Astrocyte of the spinal cord (primary cell): ENCODE measurements around the gene FRS2.

ENCODE experiments used
- DNase-seq: peaks from one replicate; pipeline ENCODE4 v3.0.0; 2011; ENCODE audit warnings: low read depth, low spot score
- H3K4me3 ChIP-seq: 2 replicates; pipeline ENCODE4 v1.5.1; 2011; ENCODE audit warnings: low read depth, mild to moderate bottlenecking, low read length, moderate library complexity
- in situ Hi-C: cut with HindIII; loops from 2 replicates; pipeline ENCODE4 v1.10.0; 2017; ENCODE audit warnings: low sequenced_read_pairs
- TF ChIP-seq, protein P1 (sequence below): IDR thresholded peaks from 2 replicates; pipeline ENCODE4 v1.5.1; 2012; ENCODE audit warnings: low read depth, mild to moderate bottlenecking, low read length, inconsistent platforms

The FRS2 gene

GRCh38 chr12:69579029-69579428 is 108.8 kb downstream of the FRS2 start:
- in situ Hi-C loops: loop anchor here (25.0 kb wide), 1 partner anchor 192 kb away; no protein-coding TSS in a partner anchor
- TF ChIP-seq, protein P1, sequence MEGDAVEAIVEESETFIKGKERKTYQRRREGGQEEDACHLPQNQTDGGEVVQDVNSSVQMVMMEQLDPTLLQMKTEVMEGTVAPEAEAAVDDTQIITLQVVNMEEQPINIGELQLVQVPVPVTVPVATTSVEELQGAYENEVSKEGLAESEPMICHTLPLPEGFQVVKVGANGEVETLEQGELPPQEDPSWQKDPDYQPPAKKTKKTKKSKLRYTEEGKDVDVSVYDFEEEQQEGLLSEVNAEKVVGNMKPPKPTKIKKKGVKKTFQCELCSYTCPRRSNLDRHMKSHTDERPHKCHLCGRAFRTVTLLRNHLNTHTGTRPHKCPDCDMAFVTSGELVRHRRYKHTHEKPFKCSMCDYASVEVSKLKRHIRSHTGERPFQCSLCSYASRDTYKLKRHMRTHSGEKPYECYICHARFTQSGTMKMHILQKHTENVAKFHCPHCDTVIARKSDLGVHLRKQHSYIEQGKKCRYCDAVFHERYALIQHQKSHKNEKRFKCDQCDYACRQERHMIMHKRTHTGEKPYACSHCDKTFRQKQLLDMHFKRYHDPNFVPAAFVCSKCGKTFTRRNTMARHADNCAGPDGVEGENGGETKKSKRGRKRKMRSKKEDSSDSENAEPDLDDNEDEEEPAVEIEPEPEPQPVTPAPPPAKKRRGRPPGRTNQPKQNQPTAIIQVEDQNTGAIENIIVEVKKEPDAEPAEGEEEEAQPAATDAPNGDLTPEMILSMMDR: no peak
- DNase-seq: no peak

DNA sequence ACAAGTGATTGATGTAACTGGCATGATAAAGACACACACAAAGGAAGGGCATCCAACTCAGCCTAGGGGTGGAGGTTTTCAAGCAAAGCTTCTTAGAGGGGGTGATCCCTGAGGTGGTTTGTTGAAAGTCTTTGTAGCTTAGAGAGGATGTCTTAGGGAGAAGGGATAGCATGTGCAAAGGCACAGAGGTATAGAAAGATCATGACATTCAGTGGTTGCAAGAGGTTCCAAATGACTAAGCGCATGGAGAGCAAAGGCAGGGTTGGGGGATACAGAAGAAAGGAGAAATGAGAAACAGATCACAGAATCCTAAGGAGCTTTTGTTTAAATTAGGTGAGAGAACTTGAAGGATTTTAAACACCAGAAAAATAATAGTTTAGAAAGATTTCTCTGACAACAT is 109.9 kb downstream of the FRS2 start:
- no peak overlapping the region for H3K4me3 ChIP-seq
- TF ChIP-seq, protein P1: no peak
- in situ Hi-C loops: loop anchor here (25.0 kb wide), 1 partner anchor 193 kb away; no protein-coding TSS in a partner anchor
- DNase-seq: no peak

More at GRCh38 chr12:69579029-69579428, 108.8 kb downstream of the FRS2 start:
- no peak overlapping the region for H3K4me3 ChIP-seq

- TF ChIP-seq, protein P1: no peak
- in situ Hi-C loops: loop anchor here (25.0 kb wide), 1 partner anchor 196 kb away; no protein-coding TSS in a partner anchor
- H3K4me3 ChIP-seq: no peak overlapping the region
- DNase-seq: no peak
Observed at GRCh38 chr12:69583203-69583602, 113.0 kb downstream of the FRS2 start.

DNA sequence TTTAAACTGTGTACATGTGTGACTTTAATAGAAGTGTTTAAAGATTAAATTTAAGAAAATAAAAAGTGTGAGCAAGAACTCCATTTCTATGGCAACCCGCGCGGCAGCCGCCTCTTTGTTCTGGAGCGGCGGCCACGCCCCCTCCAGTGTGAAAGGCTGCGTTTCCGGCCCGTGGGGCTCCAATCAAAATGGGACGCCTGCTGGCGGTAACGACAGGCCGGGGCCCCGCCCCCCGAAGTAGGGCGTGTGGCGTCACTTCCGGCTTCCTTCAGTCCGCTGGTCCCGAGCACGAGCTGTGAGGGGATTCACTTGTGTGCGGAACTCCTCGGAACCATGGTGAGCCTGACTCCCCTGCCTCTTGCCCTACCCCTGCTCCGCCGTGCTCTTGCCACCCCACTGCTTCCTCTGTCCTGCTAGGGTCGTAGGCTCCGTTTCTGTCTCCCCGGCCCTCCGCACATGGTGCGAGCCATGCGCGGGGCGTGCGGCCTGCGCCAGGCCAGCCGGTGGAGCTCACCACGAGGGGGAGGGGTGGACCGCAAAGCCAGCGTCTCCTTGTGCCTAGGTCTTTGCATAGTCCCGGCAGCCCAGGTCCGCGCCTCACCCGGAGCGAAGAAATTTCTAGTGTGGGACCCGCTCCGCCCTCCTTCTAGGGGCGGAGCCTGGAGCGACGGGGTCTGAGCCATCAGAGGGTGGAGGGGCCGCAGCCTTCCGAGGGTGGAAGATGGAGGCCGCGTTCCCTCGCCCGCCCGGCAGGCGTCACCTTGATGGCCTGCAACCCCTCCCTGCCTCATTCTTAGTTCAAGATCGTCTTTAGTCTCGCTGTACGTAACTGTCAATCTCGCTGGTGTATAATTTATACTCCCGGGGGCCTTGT is 115.2 kb downstream of the FRS2 start, which contains the start of gene CCT2:
Gene CCT2, plus strand, starts transcription at position 271 of the 874 bp plus-strand sequence. Its CDS starts 63 bp downstream, at position 334.
- peak within 1 kb of the TSS; percentile 100 for H3K4me3 ChIP-seq
- in situ Hi-C loops: loop anchor here (25.0 kb wide), 1 partner anchor 198 kb away; no protein-coding TSS in a partner anchor
- DNase-seq: peak; percentile 96
- TF ChIP-seq, protein P1: peak; percentile 50

DNA sequence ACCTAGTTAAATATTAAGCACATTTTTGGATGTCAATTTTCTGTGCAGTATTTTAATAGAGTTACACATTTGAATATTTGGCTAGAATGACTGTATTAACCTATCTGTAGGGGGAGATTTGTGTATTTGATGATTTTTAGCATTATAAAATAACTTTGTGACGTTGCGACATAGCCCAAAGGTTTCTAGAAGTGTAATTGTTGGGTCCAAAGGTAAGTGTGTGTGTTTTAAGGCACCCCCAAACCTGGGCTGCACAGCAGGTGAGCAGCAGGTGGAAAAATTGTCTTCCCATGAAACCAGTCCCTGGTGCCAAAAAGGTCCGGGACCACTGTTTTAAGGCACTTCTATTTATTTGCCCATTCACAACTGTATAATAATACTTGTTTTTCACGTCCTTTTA is 118.3 kb downstream of the FRS2 start:
- in situ Hi-C loops: loop anchor here (25.0 kb wide), 1 partner anchor 201 kb away; no protein-coding TSS in a partner anchor
- no peak overlapping the region for H3K4me3 ChIP-seq
- no peak for DNase-seq
- TF ChIP-seq, protein P1: no peak

GRCh38 chr12:69589082-69589481 is 118.9 kb downstream of the FRS2 start:
- TF ChIP-seq, protein P1: no peak
- in situ Hi-C loops: loop anchor here (25.0 kb wide), 1 partner anchor 202 kb away; no protein-coding TSS in a partner anchor
- DNase-seq: no peak
- no peak overlapping the region for H3K4me3 ChIP-seq
